NCI-H146 (cell line): Measurements from ENCODE around the gene SNX24.

Source experiments
- DNase-seq: peaks from one replicate; lab custom pipeline; 2025; lab: John Stamatoyannopoulos, UW

The SNX24 gene

GRCh38 chr5:123028222-123028621 is 182.8 kb downstream of the SNX24 start:
- DNase-seq = no peak

DNA sequence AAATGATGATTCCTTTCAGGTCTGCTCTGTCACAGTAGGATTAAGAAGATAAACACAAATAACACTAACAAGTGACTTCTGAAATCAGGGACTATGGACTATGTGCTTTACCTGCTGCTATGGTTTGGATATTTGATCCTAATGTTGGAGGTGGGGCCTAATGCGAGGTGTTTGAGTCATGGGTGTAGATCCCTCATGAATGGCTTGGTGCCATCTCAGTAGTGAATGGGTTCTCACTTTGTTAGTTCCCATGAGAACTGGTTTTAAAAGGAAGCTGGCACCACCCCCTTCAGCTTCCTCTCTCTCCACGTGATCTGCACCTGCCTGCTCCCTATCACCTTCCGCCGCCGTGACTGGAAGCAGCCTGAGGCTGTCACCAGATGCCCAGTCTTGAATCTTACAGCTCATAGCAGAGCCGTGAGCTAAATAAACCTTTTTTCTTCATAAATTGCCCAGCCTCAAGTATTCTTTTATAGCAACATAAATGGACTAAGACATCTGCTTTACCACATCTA is 187.8 kb downstream of the SNX24 start:
- no peak for DNase-seq

DNA sequence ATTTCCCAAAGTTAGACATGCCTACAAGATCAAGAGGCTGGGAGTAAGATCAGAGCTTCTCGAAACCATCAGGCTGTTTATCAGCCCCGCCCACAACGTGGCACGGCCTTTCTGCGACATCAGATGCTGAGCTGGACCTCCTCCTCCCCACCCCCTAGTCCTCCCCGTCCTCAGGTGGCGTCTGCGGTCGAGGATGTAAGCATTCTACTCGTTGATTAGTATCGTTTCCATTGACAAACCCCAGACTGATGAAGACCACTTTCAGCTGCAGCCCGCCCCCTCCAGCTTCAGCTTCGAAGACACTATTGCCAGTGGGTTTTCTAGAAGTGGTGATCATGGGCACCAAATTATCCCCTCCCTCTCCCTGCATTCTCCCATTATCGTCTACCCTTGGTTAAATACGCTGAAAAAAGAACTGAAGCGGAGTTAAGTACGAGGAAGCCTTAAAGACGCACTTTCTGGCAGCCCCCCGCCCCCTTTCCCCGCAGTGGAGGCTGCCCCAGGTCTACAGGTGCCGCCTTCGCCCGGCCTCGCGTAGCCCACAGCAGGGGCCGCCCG is 190.0 kb downstream of the SNX24 start:
- no peak for DNase-seq

GRCh38 chr5:123035918-123036390 is 190.5 kb downstream of the SNX24 start:
- no peak for DNase-seq

DNA sequence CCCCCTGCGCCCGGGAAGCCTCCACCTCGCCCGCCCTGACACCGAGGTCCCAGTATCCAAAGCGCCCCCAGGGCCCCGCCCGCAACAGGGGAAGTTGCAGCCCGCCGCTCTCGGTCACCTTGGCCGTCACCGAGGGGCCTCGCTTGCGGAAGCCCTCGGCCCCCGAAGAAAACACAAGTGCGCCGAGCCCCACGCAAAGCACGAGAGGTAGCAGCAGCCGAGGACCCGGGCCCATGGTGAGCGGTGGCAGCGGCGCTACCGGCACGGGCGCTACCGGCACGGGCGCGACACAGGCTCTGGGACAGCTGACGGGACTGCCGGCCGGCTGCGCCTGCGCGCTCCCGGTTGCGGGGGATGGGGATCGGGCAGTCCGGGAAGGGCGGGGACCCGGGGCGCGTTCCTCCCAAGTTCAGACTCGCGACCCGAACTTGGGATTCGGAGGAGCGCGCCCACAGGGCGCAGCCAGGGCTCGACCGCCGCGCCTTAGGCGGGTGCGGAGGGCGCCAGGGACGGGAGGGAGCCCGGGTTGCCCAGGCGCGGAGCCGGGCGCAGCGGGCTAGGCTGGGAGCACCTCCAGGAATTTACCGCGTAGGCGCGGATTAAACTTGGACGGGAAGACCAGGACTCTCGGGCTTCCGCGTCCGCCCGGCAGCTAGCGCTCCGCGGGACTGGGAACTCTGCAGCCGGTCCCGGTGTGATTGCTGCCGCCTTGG is 191.1 kb downstream of the SNX24 start, which contains the start of gene PPIC:
PPIC (minus strand) TSS at position 335 of the 713 bp plus-strand sequence; CDS start at position 235, 100 bp downstream.
- DNase-seq = no peak

DNA sequence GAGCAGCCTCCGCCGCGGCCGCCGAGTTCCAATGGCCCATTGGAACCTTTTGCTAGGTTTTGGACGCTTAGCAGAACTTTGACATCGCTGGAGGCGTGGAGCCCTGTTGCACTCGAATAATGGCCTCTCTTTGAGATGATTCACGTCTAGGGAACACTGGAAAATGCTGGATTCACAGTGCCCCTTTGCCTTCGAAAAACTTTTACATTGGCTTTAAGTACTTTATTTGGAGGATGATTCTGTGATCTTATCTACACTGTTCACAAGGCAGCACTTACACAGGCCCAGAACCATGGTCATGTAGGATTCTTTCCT is 191.6 kb downstream of the SNX24 start:
- no peak for DNase-seq

DNA sequence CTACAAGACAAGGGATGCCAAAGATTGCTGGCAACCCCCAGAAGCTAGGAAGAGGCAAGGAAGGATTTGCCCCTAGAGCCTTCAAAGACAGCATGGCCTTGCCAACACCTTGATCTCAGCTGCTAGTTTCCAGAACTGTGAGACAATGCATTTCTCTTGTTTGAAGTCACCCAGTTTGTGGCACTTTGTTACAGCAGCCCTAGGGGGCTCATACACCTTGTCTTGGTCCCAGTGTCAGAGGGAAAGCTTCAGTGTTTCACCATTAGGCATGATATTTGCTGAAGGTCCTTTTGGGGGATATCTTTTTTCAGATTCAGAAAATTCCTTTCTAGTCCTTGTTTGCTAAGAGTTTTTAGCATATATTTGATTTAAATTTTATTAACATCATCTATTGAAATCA is 194.3 kb downstream of the SNX24 start:
- DNase-seq = no peak

- no peak for DNase-seq
Observed at GRCh38 chr5:123044926-123045617, 199.7 kb downstream of the SNX24 start.

DNA sequence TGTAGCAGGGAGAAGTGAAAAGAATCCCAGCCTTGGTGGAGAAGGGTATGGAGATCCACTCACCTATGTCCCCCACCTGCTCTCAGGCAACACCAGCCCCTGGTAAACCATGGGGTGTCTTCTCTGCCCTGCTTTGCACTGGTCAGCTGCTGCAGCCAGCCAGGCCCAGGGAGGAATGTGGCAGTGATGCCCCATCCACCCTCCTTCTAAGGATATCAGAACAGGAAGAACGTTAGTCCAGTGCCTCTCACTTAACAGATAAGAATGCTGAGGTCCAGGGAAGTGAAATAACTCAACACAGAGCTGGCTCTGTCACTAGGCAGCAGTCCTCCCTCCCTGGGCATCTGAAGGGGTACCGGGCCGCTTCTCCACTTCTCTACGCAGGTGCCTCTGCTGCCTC is 200.8 kb downstream of the SNX24 start:
- no peak for DNase-seq

GRCh38 chr5:123047706-123048105 is 202.3 kb downstream of the SNX24 start:
- DNase-seq = no peak

DNA sequence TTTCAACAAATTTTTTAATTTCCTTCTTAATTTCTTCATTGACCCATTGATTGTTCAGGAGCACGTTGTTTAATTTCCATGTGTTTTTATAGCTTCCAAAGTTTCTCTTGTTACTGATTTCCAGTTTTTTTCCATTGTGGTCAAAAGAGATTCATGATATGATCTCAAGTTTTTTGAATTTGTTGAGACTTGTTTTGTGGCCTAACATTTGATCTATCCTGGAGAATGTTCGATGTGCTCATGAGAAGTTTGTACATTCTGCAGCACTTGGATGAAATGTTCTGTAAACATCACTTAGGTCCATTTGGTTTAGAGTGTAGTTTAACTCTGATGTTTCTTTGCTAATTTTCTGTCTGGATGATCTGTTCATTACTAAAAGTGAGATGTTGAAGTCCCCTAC is 205.8 kb downstream of the SNX24 start:
- no peak for DNase-seq
